NCI-H526 treated with DMSO at 0.1 percent for 48 hours (cell line): ENCODE results near the gene RNF144B.

Source experiments
- DNase-seq: peaks from one replicate; lab custom pipeline; 2025; lab: John Stamatoyannopoulos, UW

Gene RNF144B

DNA sequence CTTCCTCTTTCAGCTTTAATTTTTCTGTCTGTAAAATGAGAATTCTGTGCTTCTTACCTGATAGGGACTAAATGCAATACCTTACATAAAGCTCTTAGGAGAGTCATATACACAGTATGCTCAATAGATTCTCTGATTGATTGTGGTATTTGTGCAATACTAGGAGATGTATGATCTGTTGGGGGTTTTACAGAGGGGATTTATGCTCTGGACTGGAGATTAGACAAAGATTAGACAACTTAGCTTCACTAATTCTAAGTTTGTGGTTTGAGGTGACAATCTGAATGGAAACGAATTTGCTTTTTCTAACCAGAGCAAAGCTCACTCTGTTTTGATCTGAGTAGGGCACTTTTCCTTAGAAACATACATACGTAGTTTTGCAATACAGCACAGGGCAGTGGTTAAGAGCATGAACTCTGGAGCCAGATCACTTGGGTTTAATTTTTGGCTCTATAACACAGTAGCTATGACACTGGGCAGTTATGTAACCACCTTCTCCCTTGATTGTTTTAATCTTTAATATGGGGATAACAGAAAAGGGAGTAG lies 126.2 kb downstream of the RNF144B start:
- DNase-seq, result no peak

DNA sequence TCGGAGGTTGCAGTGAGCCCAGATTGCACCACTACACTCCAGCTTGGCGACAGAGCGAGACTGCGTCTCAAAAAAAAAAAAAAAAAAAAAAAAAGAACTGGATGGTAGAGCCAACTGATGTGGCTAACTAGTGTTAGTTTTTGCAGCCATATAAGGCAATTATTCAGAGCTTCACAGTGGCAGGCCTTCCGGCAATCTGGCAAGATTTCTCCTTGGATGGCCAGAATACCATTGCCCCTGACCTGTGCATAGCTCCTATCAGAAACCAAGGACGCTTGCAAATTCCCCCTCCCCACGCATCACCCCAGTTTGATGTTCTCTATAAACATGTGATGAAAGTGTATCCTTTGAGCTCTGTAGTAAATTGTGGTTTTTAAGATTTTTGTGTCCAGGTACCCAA lies 127.0 kb downstream of the RNF144B start:
- DNase-seq, result no peak

DNA sequence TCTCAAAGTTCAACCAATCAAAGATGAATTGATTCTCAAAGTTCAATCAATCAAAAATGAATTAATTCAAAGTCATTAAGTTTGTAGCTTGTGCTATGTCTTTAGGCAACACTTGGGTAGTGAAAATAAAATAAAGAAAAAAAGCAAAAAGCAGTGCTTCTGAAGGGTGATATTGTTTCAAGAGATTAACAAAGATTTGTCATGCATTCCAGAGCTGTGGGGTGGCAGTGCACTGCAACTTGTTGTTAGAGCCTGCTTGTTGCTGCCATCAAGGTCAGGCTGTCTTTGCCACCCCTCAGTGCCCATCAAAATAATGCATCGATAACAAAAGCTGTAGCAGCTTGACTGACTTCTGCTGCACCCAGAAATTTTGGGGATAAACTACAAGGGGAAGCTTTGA lies 128.6 kb downstream of the RNF144B start:
- no peak for DNase-seq
